Pancreas (tissue), 10 donors: Measurements from ENCODE around the gene POLA1. TPM values are rescaled to one million over a fixed set of nuclear protein-coding genes. Genes with fewer than 3 reads are reported as not detected.

Source experiments
- ATAC-seq, 4 donors: fragments of 200-7000 bp; cut with Tn5 transposase; one replicate each; pipeline versions ENCODE4 v1.8.0 to v1.9.1; 2020; ENCODE audit warnings: mild to moderate bottlenecking in 4 of 4, moderate library complexity in 4 of 4
- DNase-seq, 6 donors: peaks; one replicate each; pipeline ENCODE4 v3.0.0-alpha.2; 2020
- FAIRE-seq: peaks from 2 replicates; lab custom pipeline; 2012; peaks lifted over from hg19 to GRCh38; lab: Jason Lieb, UNC
- H3K27ac ChIP-seq, 4 donors: fragments of 200-600 bp; sonication (generic); 1 replicate in 3 of 4; 2 replicates in 1 of 4; pipeline versions ENCODE4 v1.5.0 to v1.8.0; 2020
- H3K27me3 ChIP-seq, 4 donors: fragments of 200-600 bp; one replicate each; pipeline ENCODE4 v1.8.0; 2021
- H3K36me3 ChIP-seq, 3 donors: fragments of 200-600 bp; sonication (generic) in 1 of 3; one replicate each; pipeline versions ENCODE4 v1.5.0 to v1.8.0; 2020 to 2021
- H3K4me1 ChIP-seq, 3 donors: fragments of 200-600 bp; one replicate each; pipeline ENCODE4 v1.8.0; 2021
- H3K4me3 ChIP-seq, 4 donors: fragments of 200-600 bp; sonication (generic) in 2 of 4; one replicate each; pipeline versions ENCODE4 v1.5.0 to v1.8.0; 2020 to 2021
- H3K9me3 ChIP-seq, 4 donors: fragments of 200-600 bp; one replicate each; pipeline ENCODE4 v1.8.0; 2021
- CTCF ChIP-seq, 4 donors: fragments of 200-600 bp; sonication (generic) in 3 of 4; IDR thresholded peaks; one replicate each; pipeline versions ENCODE4 v1.5.0 to v1.8.0; 2021; ENCODE audit warnings: antibody characterized with exemption in 4 of 4
- WGBS, 2 donors: extraction: QIAGEN DNeasy Blood & Tissue Kit; methylation state at CpG; one replicate each; pipeline ENCODE4 v1.1.7; 2013; 5-methylcytosine and 5-hydroxymethylcytosine counted together
- intact Hi-C, 3 donors: fragments of 100-400 bp; cut with DNase I; formaldehyde crosslinking; loops; one replicate each; pipeline versions ENCODE4 v1.11.1 to v1.14.2; 2022
- polyA plus RNA-seq, 2 donors: library from polyadenylated mRNA; stranded (reverse); fragments of 200-250 nt; gene quantifications; one replicate each; pipeline ENCODE4 v1.2.3, GENCODE V29; 2013
- total RNA-seq, 6 donors: library from RNA; stranded (reverse); fragmentation: NEBNext Ultra II Directional in 4 of 6; extraction: Animal tissue kit (Norgen Biotek cat#: 25700) in 4 of 6; gene quantifications; one replicate each; pipeline versions ENCODE4 v1.2.1 to v1.2.4, GENCODE V29; 2021 to 2023
- donor health status: healthy with polysubstance abuse.
- donor health status: DM: no; HTN: no; CAD: no; lungs with moderate emphysema.
- donor health status: DM: no; HTN: no; CAD: no.
- donor health status: control.
- donor health status: control.
- donor health status: Bipolar disorder and iron deficiency.
- donor health status: DM: yes; HTN: yes; CAD: no.
- donor health status: DM: no; HTN: no; CAD: no.
- donor health status: DM: no; HTN: no; CAD: no.
- donor health status: DM: yes; HTN: yes; CAD: no.

The POLA1 gene
- total and polyA plus RNA-seq, 8 donors, result 1.4 to 6.1 (median 4.4) TPM

GRCh38 chrX:24983931-24984330, 290.2 kb downstream of the POLA1 start:
- FAIRE-seq (no peak), DNase-seq (no peak), ATAC-seq (no peak)
- no peaks in the 10 kb centered on the region for H3K36me3 ChIP-seq
- H3K4me3 ChIP-seq, result no peak overlapping the region
- H3K9me3 ChIP-seq, result no peaks in the 10 kb centered on the region
- WGBS, 2 donors, result 79 to 94% methylated on average over 3 of the region's 3 CpGs
- intact Hi-C loops, result no loop called here
- peaks cover 0 to 3% (median 0%) of the 10 kb centered on the region in 4 donors for H3K27me3 ChIP-seq
- no peaks in the 10 kb centered on the region for H3K4me1 ChIP-seq
- no peak overlapping the region for H3K27ac ChIP-seq
- no peak for TF ChIP-seq CTCF (IDR thresholded peaks at IDR 0.05)

GRCh38 chrX:24985120-24985519, 291.4 kb downstream of the POLA1 start:
- WGBS, 2 donors, result 65 to 94% methylated on average over 1 of the region's 1 CpG
- H3K4me3 ChIP-seq, result no peak overlapping the region
- H3K36me3 ChIP-seq, result no peaks in the 10 kb centered on the region
- intact Hi-C loops, result no loop called here
- peaks cover 0 to 3% (median 0%) of the 10 kb centered on the region in 4 donors for H3K27me3 ChIP-seq
- no peak overlapping the region for H3K27ac ChIP-seq
- no peak for DNase-seq
- FAIRE-seq, result no peak
- TF ChIP-seq CTCF (IDR thresholded peaks at IDR 0.05), result no peak
- no peak for ATAC-seq
- no peaks in the 10 kb centered on the region for H3K9me3 ChIP-seq
- H3K4me1 ChIP-seq, result no peaks in the 10 kb centered on the region

GRCh38 chrX:24987731-24988130, 294.0 kb downstream of the POLA1 start:
- peaks cover 0 to 3% (median 0%) of the 10 kb centered on the region in 4 donors for H3K27me3 ChIP-seq
- H3K4me1 ChIP-seq, result no peaks in the 10 kb centered on the region
- H3K27ac ChIP-seq, result no peak overlapping the region
- WGBS, 2 donors, result 68 to 93% methylated on average over 4 of the region's 4 CpGs
- H3K9me3 ChIP-seq, result no peaks in the 10 kb centered on the region
- ATAC-seq (no peak), DNase-seq (no peak), FAIRE-seq (no peak)
- no peak overlapping the region for H3K4me3 ChIP-seq
- no peaks in the 10 kb centered on the region for H3K36me3 ChIP-seq
- intact Hi-C loops, result no loop called here
- TF ChIP-seq CTCF (IDR thresholded peaks at IDR 0.05), result no peak

GRCh38 chrX:24988314-24988713, 294.6 kb downstream of the POLA1 start:
- Histone ChIP-seq H3K36me3 (no peaks in the 10 kb centered on the region), H3K4me1 (no peaks in the 10 kb centered on the region), H3K9me3 (no peaks in the 10 kb centered on the region), H3K4me3 (no peak overlapping the region), H3K27ac (no peak overlapping the region), H3K27me3 (peaks cover 0 to 3% (median 0%) of the 10 kb centered on the region in 4 donors)
- no peak for TF ChIP-seq CTCF (IDR thresholded peaks at IDR 0.05)
- WGBS, 2 donors, result 65 to 89% methylated on average over 4 of the region's 4 CpGs
- intact Hi-C loops, result no loop called here
- FAIRE-seq (no peak), DNase-seq (no peak), ATAC-seq (no peak)

GRCh38 chrX:24990535-24990934, 296.8 kb downstream of the POLA1 start:
- WGBS, 2 donors, result 60 to 89% methylated on average over 8 of the region's 8 CpGs
- H3K4me1 ChIP-seq, result no peaks in the 10 kb centered on the region
- FAIRE-seq (no peak), ATAC-seq (no peak), DNase-seq (no peak)
- peaks cover 0 to 3% (median 0%) of the 10 kb centered on the region in 4 donors for H3K27me3 ChIP-seq
- no peak overlapping the region for H3K4me3 ChIP-seq
- no peaks in the 10 kb centered on the region for H3K36me3 ChIP-seq
- intact Hi-C loops, result no loop called here
- H3K27ac ChIP-seq, result no peak overlapping the region
- TF ChIP-seq CTCF (IDR thresholded peaks at IDR 0.05), result no peak
- no peaks in the 10 kb centered on the region for H3K9me3 ChIP-seq
